ENCODE measurements around the gene ERBB4. TPM values are rescaled to one million over a fixed set of nuclear protein-coding genes. Genes with fewer than 3 reads are reported as not detected.

The ERBB4 gene
- total and polyA plus RNA-seq, 2 of the 8 experiments (the other 6 are each of a cell fraction or from before 2014, with no cell fraction given): 0.34 to 1.3 TPM

- Histone ChIP-seq H3K27me3 (replicated peaks in 1 of 4; ENCODE audit: control insufficient read depth in 3 of 4, extremely low read depth in 1 of 4, insufficient read depth in 3 of 4, low read length in 3 of 4) (no peaks in the 10 kb centered on the region), H4K20me1 (replicated peaks in 1 of 2; ENCODE audit: control insufficient read depth in 1 of 2, insufficient read depth in 2 of 2, low read length in 2 of 2) (no peaks in the 10 kb centered on the region), H3K14ac (ENCODE audit: insufficient read length) (no peak overlapping the region), H2AK5ac (ENCODE audit: low read depth, low read length) (no peak overlapping the region), H4K91ac (replicated peaks; ENCODE audit: insufficient read length, low read length) (no peak overlapping the region), H4K5ac (ENCODE audit: insufficient read length, low read depth, low read length) (no peak overlapping the region), H3K27ac (ENCODE audit: low read depth, low read length) (no peak overlapping the region), H2BK12ac (ENCODE audit: low read depth, low read length) (no peak overlapping the region), H3K56ac (replicated peaks; ENCODE audit: insufficient read length, low read depth, low read length) (no peak overlapping the region), H2BK20ac (ENCODE audit: low read length) (no peak overlapping the region), H3K36me3 (ENCODE audit: control insufficient read depth in 2 of 4, insufficient read depth in 4 of 4, low read length in 3 of 4) (no peaks in the 10 kb centered on the region), H3K79me1 (ENCODE audit: low read depth, low read length) (no peaks in the 10 kb centered on the region), H3K4me1 (replicated peaks in 1 of 4; ENCODE audit: control insufficient read depth in 3 of 4, insufficient read depth in 4 of 4, low read length in 3 of 4) (no peaks in the 10 kb centered on the region), H2BK120ac (replicated peaks; ENCODE audit: low read depth, low read length) (no peak overlapping the region), H3K23me2 (ENCODE audit: low read depth, low read length) (no peaks in the 10 kb centered on the region), H3K18ac (ENCODE audit: extremely low read depth, low read length) (no peak overlapping the region), H3K9me3 (ENCODE audit: insufficient read depth in 2 of 2, low read depth in 1 of 2, low read length in 1 of 2) (no peaks in the 10 kb centered on the region), H3K9ac (replicated peaks in 1 of 4; ENCODE audit: extremely low read depth in 1 of 4, low read depth in 3 of 4, low read length in 3 of 4) (no peak overlapping the region), H3K79me2 (ENCODE audit: control insufficient read depth in 1 of 2, insufficient read depth in 2 of 2, low read length in 2 of 2) (no peaks in the 10 kb centered on the region), H4K8ac (ENCODE audit: extremely low read depth, insufficient read depth, low read length) (no peak overlapping the region), H2AFZ (ENCODE audit: low read length) (no peak overlapping the region), H3K4me2 (ENCODE audit: insufficient read depth in 1 of 2, low read depth in 2 of 2, low read length in 2 of 2) (no peak overlapping the region), H3K4ac (replicated peaks; ENCODE audit: insufficient read length, low read depth, low read length) (no peak overlapping the region), H3K23ac (ENCODE audit: insufficient read length) (no peak overlapping the region), H2BK5ac (ENCODE audit: low read depth, low read length) (no peak overlapping the region), H2BK15ac (ENCODE audit: low read length) (no peak overlapping the region), H3K4me3 (ENCODE audit: extremely low read depth in 1 of 4, insufficient read depth in 2 of 4, low read depth in 3 of 4, low read length in 4 of 4) (no peak overlapping the region)
- FAIRE-seq (no peak), DNase-seq (ENCODE audit: low read depth in 1 of 2, low spot score in 2 of 2) (no peak)
- ChIA-PET POLR2A (ENCODE audit: partially characterized antibody) (no interaction called here), CTCF (ENCODE audit: partially characterized antibody) (interaction anchor here (0.5 to 1.3 kb wide), 8 partner anchors 11 to 849 kb away, joined by 3 to 4 read pairs (median 3); no protein-coding TSS in a partner anchor)
- WGBS, 2 experiments (ENCODE audit: extremely low coverage in 1 of 2, insufficient coverage in 1 of 2, insufficient read length in 1 of 2, insufficient replicate concordance in 2 of 2, low coverage in 1 of 2, low lambda C conversion rate in 2 of 2, missing lambda C conversion rate in 1 of 2): 78% methylated on average over 2 of the region's 2 CpGs; no CpG with 5 or more reads in 1 of the 2 experiments
- TF ChIP-seq SIRT6 (IDR thresholded peaks at IDR 0.05; ENCODE audit: low read length) (no peak), CTCF (IDR thresholded peaks at IDR 0.05; ENCODE audit: control extremely low read depth in 1 of 3, insufficient read depth in 1 of 3, low read depth in 1 of 3, low read length in 3 of 3) (peak in 1 of 3 experiments; percentile 2; a peak in 1 of 4 replicates), SRF (IDR thresholded peaks at IDR 0.05; ENCODE audit: low read depth, low read length) (no peak)
These were observed 390.6 kb downstream of the ERBB4 start for GRCh38 chr2:212147921-212148513.
